GM12878 (cell line): Measurements from ENCODE around the gene XPO6. TPM values are rescaled to one million over a fixed set of nuclear protein-coding genes. Genes with fewer than 3 reads are reported as not detected.

Experiments used
- ATF7 ChIP-seq: fragments of 450-650 bp; IDR thresholded peaks from 2 replicates; pipeline ENCODE4 v1.6.1; 2016; ENCODE audit warnings: low read depth, mild to moderate bottlenecking
- BCL11A ChIP-seq: IDR thresholded peaks from 2 replicates; pipeline ENCODE4 v1.6.1; 2011; ENCODE audit warnings: low read depth, low read length
- CBX3 ChIP-seq: fragments of 200-600 bp; sonication (generic); IDR thresholded peaks from 2 replicates; pipeline ENCODE4 v1.6.1; 2016; ENCODE audit warnings: low read depth, borderline replicate concordance
- EP300 ChIP-seq, 2 experiments: fragments of 150-350 bp in 1 of 2; IDR thresholded peaks; 2 replicates each; pipeline ENCODE4 v1.6.1; 2011 to 2012; ENCODE audit warnings: low read depth in 2 of 2, low read length in 2 of 2, borderline replicate concordance in 1 of 2, improper control_type of control experiment in 1 of 2, inconsistent platforms in 1 of 2; ENCODE audit not compliant: control insufficient read depth in 1 of 2
- HDAC2 ChIP-seq: fragments of 200-600 bp; sonication (generic); IDR thresholded peaks from 2 replicates; pipeline ENCODE4 v1.6.1; 2017
- MEF2A ChIP-seq: IDR thresholded peaks from 2 replicates; pipeline ENCODE4 v1.6.1; 2011; ENCODE audit warnings: low read depth, mild to moderate bottlenecking, low read length, moderate library complexity; ENCODE audit not compliant: insufficient read depth
- MLLT1 ChIP-seq: fragments of 450-650 bp; IDR thresholded peaks from 2 replicates; pipeline ENCODE4 v1.6.1; 2016; ENCODE audit warnings: mild to moderate bottlenecking
- RAD21 ChIP-seq: IDR thresholded peaks from 2 replicates; pipeline ENCODE4 v1.6.1; 2011; ENCODE audit warnings: mild to moderate bottlenecking, low read depth, low read length, moderate library complexity; ENCODE audit not compliant: insufficient read depth
- RCOR1 ChIP-seq: conservative IDR thresholded peaks from 2 replicates; pipeline ENCODE4 v1.6.1; 2012; ENCODE audit warnings: low read depth, low read length, improper control_type of control experiment
- RFX5 ChIP-seq: IDR thresholded peaks from 2 replicates; pipeline ENCODE4 v1.6.1; 2011; ENCODE audit warnings: low read depth, low read length, improper control_type of control experiment
- STAT1 ChIP-seq: fragments of 450-650 bp; conservative IDR thresholded peaks from 2 replicates; pipeline ENCODE4 v1.6.1; 2014; ENCODE audit warnings: antibody characterized with exemption, mild to moderate bottlenecking
- TBL1XR1 ChIP-seq: IDR thresholded peaks from 2 replicates; pipeline ENCODE4 v1.6.1; 2012; ENCODE audit warnings: low read depth, low read length, improper control_type of control experiment
- polyA plus RNA-seq, 11 experiments: library from polyadenylated mRNA; depleted of rRNA in 4 of 11; unstranded in 6 of 11; stranded (reverse) in 5 of 11; fragments of >200 nt; fragmentation: Nextera tagmentation in 4 of 11; fragmentation: Illumina TruSeq in 1 of 11; extraction: Ambion mirVana in 4 of 11; extraction: Trizol in 1 of 11; gene quantifications; 1 replicate in 1 of 11; 2 replicates in 10 of 11; pipeline versions ENCODE4 v1.2.1 to v1.2.3, GENCODE V29; 2011 to 2016; ENCODE audit warnings: inconsistent platforms in 2 of 11, missing spikeins in 2 of 11, low read depth in 1 of 11
- total RNA-seq, 4 experiments: library from RNA; depleted of rRNA in 3 of 4; stranded (reverse); fragments of >200 nt in 3 of 4; fragmentation: Illumina TruSeq in 1 of 4; extraction: Trizol in 1 of 4; gene quantifications; 2 replicates each; pipeline versions ENCODE4 v1.2.1 to v1.2.3, GENCODE V29; 2013 to 2021
- TF ChIP-seq, protein P1 (sequence below), 3 experiments: IDR thresholded peaks in 2 of 3; conservative IDR thresholded peaks in 1 of 3; 2 replicates each; pipeline ENCODE4 v1.5.1; 2011; ENCODE audit warnings: low read depth in 3 of 3, low read length in 3 of 3, mild to moderate bottlenecking in 3 of 3, control low read depth in 2 of 3, moderate library complexity in 2 of 3, inconsistent platforms in 1 of 3, mixed read lengths in 1 of 3; ENCODE audit not compliant: control insufficient read depth in 2 of 3, insufficient read depth in 1 of 3; ENCODE audit errors: extremely low read depth in 1 of 3
- TF ChIP-seq, protein P2 (sequence below): IDR thresholded peaks from 2 replicates; pipeline ENCODE4 v1.6.1; 2012; ENCODE audit warnings: improper control_type of control experiment, low read depth, low read length; ENCODE audit not compliant: insufficient replicate concordance
- TF ChIP-seq, protein P3 (sequence below): fragments of 450-650 bp; IDR thresholded peaks from 2 replicates; pipeline ENCODE4 v1.6.1; 2017; ENCODE audit warnings: mild to moderate bottlenecking, moderate library complexity

XPO6 gene
- total and polyA plus RNA-seq, 10 of the 15 experiments (the other 5 are each of a cell fraction or from before 2014, with no cell fraction given), result 9.9 to 246 (median 110) TPM

DNA sequence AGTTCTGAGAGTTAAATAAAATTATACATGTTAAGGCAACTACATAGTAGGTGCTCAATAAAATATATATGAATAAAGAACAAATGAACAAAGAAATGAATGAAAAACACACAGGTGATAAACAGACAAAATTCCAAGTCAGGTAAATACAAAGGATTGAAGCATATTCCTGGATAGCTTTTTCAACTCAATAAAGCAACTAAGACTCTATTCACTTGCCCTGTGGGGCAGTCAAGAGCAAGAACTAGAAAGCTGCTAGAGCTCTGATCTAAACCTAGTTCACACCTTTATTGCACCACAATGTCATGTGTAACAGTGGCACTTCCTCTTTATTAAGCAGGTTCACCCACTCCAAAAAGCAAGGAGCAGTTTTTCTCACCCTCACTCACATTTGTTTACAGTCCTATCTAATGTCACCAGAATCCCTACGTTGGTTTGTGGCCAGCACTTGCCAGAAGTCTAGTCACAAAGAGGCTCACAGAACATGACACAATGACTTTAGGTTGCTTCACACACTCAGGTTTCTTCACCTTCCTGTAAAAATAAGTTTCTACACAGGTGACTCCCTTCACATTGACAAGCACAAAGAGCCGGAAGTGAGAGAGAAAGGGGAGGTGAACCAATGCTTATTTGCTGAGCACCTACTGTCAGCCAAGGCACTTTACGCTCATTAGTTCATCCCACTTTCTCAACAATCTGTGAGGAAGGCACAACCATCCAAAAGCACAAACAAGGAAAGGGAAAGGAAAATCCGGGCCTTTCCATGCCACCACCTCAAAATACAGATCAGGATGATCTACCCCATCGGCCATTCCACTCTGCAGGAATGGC lies 70.8 kb downstream of the XPO6 start (continued):
- TF ChIP-seq MLLT1, result peak; percentile 55; the same call in 1 of the 2 replicates
- TF ChIP-seq, protein P1, sequence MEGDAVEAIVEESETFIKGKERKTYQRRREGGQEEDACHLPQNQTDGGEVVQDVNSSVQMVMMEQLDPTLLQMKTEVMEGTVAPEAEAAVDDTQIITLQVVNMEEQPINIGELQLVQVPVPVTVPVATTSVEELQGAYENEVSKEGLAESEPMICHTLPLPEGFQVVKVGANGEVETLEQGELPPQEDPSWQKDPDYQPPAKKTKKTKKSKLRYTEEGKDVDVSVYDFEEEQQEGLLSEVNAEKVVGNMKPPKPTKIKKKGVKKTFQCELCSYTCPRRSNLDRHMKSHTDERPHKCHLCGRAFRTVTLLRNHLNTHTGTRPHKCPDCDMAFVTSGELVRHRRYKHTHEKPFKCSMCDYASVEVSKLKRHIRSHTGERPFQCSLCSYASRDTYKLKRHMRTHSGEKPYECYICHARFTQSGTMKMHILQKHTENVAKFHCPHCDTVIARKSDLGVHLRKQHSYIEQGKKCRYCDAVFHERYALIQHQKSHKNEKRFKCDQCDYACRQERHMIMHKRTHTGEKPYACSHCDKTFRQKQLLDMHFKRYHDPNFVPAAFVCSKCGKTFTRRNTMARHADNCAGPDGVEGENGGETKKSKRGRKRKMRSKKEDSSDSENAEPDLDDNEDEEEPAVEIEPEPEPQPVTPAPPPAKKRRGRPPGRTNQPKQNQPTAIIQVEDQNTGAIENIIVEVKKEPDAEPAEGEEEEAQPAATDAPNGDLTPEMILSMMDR (IDR thresholded peaks at IDR 0.05 in 2 of 3, conservative IDR thresholded peaks at IDR 0.05 in 1 of 3; ENCODE audit: control insufficient read depth in 2 of 3, extremely low read depth in 1 of 3, insufficient read depth in 1 of 3, low read depth in 3 of 3, low read length in 3 of 3), result peak; percentile 20 to 57 (median 36); a peak in 4 of 6 replicates
- TF ChIP-seq ATF7, result peak; percentile 93
- TF ChIP-seq, protein P2, sequence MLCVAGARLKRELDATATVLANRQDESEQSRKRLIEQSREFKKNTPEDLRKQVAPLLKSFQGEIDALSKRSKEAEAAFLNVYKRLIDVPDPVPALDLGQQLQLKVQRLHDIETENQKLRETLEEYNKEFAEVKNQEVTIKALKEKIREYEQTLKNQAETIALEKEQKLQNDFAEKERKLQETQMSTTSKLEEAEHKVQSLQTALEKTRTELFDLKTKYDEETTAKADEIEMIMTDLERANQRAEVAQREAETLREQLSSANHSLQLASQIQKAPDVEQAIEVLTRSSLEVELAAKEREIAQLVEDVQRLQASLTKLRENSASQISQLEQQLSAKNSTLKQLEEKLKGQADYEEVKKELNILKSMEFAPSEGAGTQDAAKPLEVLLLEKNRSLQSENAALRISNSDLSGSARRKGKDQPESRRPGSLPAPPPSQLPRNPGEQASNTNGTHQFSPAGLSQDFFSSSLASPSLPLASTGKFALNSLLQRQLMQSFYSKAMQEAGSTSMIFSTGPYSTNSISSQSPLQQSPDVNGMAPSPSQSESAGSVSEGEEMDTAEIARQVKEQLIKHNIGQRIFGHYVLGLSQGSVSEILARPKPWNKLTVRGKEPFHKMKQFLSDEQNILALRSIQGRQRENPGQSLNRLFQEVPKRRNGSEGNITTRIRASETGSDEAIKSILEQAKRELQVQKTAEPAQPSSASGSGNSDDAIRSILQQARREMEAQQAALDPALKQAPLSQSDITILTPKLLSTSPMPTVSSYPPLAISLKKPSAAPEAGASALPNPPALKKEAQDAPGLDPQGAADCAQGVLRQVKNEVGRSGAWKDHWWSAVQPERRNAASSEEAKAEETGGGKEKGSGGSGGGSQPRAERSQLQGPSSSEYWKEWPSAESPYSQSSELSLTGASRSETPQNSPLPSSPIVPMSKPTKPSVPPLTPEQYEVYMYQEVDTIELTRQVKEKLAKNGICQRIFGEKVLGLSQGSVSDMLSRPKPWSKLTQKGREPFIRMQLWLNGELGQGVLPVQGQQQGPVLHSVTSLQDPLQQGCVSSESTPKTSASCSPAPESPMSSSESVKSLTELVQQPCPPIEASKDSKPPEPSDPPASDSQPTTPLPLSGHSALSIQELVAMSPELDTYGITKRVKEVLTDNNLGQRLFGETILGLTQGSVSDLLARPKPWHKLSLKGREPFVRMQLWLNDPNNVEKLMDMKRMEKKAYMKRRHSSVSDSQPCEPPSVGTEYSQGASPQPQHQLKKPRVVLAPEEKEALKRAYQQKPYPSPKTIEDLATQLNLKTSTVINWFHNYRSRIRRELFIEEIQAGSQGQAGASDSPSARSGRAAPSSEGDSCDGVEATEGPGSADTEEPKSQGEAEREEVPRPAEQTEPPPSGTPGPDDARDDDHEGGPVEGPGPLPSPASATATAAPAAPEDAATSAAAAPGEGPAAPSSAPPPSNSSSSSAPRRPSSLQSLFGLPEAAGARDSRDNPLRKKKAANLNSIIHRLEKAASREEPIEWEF, result no peak
- 0 out of 2 replicates have a peak, but pooled peaks have one; percentile 57 for TF ChIP-seq RCOR1
- TF ChIP-seq, protein P3, sequence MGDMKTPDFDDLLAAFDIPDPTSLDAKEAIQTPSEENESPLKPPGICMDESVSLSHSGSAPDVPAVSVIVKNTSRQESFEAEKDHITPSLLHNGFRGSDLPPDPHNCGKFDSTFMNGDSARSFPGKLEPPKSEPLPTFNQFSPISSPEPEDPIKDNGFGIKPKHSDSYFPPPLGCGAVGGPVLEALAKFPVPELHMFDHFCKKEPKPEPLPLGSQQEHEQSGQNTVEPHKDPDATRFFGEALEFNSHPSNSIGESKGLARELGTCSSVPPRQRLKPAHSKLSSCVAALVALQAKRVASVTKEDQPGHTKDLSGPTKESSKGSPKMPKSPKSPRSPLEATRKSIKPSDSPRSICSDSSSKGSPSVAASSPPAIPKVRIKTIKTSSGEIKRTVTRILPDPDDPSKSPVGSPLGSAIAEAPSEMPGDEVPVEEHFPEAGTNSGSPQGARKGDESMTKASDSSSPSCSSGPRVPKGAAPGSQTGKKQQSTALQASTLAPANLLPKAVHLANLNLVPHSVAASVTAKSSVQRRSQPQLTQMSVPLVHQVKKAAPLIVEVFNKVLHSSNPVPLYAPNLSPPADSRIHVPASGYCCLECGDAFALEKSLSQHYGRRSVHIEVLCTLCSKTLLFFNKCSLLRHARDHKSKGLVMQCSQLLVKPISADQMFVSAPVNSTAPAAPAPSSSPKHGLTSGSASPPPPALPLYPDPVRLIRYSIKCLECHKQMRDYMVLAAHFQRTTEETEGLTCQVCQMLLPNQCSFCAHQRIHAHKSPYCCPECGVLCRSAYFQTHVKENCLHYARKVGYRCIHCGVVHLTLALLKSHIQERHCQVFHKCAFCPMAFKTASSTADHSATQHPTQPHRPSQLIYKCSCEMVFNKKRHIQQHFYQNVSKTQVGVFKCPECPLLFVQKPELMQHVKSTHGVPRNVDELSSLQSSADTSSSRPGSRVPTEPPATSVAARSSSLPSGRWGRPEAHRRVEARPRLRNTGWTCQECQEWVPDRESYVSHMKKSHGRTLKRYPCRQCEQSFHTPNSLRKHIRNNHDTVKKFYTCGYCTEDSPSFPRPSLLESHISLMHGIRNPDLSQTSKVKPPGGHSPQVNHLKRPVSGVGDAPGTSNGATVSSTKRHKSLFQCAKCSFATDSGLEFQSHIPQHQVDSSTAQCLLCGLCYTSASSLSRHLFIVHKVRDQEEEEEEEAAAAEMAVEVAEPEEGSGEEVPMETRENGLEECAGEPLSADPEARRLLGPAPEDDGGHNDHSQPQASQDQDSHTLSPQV, result peak; percentile 56; the same call in 1 of the 2 replicates
- TF ChIP-seq RAD21, result peak; percentile 38; the same call in 1 of the 2 replicates
- TF ChIP-seq EP300 (IDR thresholded peaks at IDR 0.05; ENCODE audit: borderline replicate concordance in 1 of 2, control insufficient read depth in 1 of 2, low read depth in 2 of 2, low read length in 2 of 2), result peak; percentile 74 to 85; a peak in 3 of 4 replicates
- TF ChIP-seq TBL1XR1, result no peak
- no peak for TF ChIP-seq MEF2A
- no peak for TF ChIP-seq HDAC2
- TF ChIP-seq STAT1, result no peak
- no peak for TF ChIP-seq CBX3
- TF ChIP-seq RFX5, result 0 out of 2 replicates have a peak, but pooled peaks have one; percentile 27
- TF ChIP-seq BCL11A, result 0 out of 2 replicates have a peak, but pooled peaks have one; percentile 51
